HG03460 (cell line): Measurements from ENCODE around the gene SLC13A4.

Experiments used
- ATAC-seq: cut with Tn5 transposase; IDR thresholded peaks from one replicate; pipeline ENCODE4 v1.9.1; 2021; ENCODE audit not compliant: unreplicated experiment

The SLC13A4 gene

GRCh38 chr7:135719688-135720087 lies 8.3 kb downstream of the SLC13A4 start:
- no peak for ATAC-seq

GRCh38 chr7:135718794-135719437 lies 9.1 kb downstream of the SLC13A4 start:
- ATAC-seq, result no peak

DNA sequence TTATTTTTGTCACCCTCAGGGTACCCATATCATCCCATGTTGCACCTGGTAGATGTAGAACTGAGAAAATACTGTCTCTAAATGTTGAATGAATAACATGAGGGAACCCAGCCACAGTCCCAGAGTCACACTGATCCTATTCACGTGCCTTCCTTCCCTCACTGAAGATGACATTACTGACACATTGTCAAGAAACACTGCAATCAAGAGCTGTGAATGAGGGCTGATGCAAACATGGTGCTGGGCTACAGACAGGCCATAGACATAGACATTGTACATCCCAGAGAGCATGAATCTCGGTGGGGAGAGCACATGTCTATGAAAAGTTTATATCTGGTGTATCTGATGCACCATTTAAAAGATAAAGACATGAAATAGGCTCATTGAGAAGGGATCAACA lies 9.8 kb downstream of the SLC13A4 start:
- no peak for ATAC-seq

DNA sequence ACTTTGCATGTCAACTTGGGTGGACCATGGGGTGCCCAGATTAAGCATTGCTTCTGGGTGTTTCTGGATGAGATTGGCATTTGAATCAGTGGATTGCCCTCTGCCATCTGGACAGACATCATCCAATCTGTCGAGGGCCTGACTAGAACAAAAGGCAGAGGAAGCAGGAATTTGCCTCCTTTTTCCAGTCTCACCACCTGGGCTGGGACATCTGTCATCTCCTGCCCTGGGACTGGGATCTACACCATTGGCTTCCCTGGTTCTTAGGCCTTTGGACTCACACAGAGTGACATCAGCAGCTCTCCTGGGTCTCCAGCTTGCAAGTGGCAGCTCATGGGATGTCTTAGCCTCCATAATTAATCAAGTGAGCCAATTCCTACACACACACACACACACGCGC lies 10.3 kb downstream of the SLC13A4 start:
- no peak for ATAC-seq

DNA sequence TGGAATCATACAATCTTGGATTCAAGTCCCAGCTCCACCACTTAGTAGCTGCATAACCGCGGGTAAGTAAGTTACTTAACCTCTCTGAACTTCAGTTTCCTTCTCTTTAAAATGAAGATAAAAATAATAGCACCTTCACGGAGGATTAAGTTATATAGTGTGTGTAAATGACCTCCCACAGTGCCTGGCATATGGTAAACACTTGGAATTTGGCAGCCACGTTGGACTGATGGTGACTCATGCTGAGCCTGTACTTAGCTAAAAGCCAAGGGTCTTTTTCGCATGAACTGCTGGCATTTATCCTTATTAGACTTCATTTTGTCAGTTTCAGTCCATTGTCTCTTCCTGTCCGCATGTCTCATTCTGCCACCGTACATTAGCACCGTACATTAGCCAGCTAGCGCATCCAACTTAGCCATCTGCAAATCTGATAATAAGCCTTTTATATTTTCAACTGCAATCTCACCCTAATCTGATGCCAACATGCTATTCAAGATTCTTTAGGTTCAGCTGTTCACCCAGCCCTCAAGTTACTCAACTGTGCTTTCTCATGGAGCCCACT lies 11.2 kb downstream of the SLC13A4 start:
- no peak for ATAC-seq

DNA sequence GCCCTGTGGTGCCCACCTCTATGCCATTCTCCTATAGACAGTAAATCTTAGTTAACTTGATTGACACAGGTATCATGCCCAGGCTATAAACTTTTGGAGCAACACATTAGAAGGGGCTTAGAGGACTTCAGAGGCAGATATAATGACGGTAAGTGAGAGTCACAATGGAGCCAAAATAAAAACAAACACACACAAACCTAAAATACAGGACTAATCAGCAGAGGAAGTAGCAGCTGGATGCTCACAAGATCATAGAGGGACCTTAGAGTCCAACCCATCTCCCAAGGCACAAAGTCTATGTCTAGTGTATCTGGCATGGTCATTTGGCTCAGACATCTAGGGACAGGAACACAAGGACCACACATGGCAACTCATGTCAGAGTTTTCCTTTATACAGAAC lies 12.3 kb downstream of the SLC13A4 start:
- no peak for ATAC-seq

DNA sequence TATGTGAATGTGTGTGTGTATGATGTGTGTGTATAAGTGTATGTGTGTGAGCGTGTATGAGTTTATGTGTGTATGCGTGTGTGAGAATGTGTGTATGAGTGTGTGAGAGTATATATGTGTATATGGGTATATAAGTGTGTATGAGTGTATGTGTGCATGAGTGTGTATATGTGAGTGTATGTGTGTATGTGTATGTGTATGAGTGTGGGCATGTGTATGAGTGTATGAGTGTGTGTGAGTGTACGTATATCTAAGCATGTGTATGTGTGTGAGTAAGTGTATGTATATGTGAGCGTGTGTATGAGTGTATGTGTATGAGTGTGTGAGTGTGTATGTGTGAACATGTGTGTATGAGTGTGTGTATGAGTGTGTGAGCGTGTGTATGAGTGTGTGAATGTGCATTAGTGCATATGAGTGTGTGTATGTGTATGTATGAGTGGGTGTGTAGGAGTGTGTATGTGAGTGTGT lies 12.9 kb downstream of the SLC13A4 start:
- no peak for ATAC-seq

GRCh38 chr7:135714534-135715009 lies 13.4 kb downstream of the SLC13A4 start:
- ATAC-seq, result no peak

- no peak for ATAC-seq
Measured at GRCh38 chr7:135713836-135714470, 14.0 kb downstream of the SLC13A4 start.

GRCh38 chr7:135712796-135713195 lies 15.2 kb downstream of the SLC13A4 start:
- no peak for ATAC-seq

GRCh38 chr7:135712182-135712782 lies 15.7 kb downstream of the SLC13A4 start:
- no peak for ATAC-seq

DNA sequence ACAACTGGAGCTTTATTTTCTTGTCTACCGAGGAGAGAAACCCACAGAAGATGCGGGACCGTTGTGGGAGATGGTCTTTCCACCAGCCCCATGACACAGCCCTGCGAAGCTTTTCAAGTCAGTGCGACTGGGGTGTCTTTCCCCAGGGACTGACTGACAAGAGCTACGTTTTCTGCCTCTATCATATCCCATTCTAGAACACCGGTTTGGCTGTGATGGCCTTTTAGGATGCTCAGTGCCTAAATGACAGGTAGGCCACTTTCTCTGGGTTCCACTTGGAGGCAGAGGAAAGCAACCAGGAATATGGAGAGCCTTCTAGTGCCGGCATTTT lies 16.9 kb downstream of the SLC13A4 start:
- no peak for ATAC-seq

DNA sequence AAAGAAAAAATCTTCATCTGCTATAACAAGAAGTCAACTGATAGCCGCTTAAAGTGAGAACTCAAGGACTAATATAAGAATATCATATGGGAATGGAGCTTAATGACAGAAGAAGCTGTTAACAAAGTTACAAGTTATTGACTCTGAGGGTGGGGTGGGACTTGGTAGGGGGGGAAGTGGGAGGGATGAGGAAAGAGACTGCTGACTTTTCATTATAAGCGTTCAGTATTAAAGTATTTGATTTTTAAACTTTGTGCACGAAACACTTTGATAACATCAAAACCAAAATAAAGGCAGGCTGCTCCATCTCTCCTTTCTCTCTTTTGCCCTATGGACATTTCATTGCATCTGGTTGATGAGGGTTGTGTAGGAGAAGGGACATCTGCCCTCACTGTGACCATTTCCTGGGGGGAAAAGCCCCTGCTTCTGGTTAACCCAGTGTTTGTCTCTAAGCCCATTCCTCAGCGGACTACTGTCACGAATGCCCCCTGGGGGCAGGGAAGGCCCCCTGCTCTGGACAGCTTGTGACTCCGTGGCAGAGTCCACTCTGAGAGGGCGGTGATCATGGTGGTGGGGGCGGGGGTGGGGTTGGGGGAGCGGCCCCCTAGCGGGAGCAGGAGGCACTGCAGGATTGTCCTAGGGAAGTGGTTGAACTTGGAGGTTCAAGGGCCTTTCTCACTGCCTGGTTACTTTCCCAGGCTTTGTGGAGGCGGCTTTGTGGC lies 17.4 kb downstream of the SLC13A4 start:
- ATAC-seq, result no peak

GRCh38 chr7:135709508-135709907 lies 18.5 kb downstream of the SLC13A4 start:
- ATAC-seq, result no peak

GRCh38 chr7:135708041-135708440 lies 19.9 kb downstream of the SLC13A4 start:
- ATAC-seq, result no peak

DNA sequence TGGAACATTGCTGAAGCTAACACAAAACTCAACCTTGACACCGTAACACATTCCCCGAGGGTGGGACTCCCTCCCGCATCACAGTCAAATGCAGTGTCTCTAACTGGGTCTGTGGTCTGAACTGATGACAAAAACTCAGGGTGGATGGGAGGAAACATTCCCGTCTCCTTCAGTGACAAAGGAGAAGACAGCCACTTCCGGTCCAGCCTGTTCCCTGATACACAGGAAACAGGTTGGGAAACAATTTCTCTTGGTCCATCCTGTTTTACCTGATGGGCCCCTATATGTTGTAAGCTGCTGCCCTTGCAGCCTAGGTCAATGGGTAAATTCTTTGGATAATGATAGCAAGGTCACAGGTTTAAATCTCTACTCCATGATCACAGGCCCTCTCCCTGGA lies 20.4 kb downstream of the SLC13A4 start:
- ATAC-seq, result no peak

GRCh38 chr7:135706858-135707569 lies 21.0 kb downstream of the SLC13A4 start:
- no peak for ATAC-seq

DNA sequence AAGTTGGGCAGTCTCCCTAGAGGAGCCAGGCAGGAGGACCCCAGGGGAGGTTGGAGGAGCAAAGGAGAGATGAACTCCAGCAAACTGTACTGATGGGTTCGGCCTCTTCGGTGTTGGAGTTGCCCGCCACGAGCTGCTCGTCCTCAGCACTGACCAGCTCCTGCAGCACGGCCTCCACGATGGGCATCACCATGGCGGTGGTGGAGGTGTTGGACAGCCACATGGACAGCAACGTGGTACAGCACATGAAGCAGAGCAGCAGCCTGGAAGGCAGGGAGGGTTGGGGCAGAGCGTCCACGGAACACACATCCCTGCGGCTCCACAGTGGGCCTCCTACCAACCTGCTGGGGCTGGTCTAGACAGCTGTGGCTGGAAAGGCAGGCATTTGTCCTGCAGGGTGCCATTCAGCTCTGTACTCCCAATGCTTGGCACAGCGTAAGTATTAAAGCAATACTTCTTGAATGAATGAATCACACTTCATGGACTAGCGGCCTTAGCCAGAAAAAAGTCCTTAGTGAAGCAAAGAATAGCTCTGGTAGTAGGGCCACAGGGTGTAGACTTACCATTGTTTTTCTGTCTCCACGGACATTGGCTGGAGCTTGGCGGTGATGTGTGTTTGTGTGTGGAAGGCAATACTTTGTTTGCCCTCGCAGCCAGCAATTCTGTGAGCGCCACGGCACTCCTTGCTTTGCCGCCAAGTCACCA lies 21.8 kb downstream of the SLC13A4 start:
- ATAC-seq, result no peak

DNA sequence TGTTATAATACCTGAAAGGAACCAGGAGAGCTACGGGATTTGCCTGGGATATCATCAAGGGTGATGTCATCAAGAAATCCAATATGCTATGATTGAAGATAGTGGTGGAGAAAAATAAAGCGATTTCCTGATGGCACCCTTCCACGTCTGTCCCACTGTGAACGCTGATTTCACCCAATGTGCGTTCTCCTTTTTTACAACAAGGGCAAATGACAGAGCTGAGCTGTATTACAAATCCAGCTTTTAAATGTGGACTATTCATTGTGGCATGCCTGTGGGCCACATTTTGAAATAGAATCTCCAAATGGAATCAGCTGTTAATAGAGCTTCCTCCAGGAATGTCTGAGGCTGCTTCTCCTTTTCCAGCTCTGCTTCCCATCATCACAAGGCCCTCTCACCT lies 23.3 kb downstream of the SLC13A4 start:
- ATAC-seq, result no peak

DNA sequence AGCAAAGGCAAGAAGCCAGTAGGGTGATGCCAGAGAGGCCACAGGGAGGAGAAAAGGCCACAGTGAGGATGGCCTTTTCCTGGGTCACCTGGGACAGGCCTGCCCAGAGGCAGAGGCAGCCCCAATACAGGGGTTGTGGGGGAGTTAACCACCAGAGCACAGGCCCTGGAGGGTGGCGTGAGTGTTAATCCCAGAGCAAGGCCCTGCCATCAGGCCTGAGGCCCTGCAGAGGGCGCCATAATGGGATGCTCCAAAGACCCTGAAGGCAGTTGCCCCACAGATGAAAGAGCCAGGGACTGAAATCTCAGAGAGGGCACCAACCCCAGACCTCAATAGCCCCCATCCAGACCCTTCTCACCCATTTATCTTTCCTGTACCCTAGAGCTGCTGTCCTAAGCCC lies 23.9 kb downstream of the SLC13A4 start:
- ATAC-seq, result no peak
